H1 (cell line): ENCODE measurements around the gene ELOVL5. TPM values are rescaled to one million over a fixed set of nuclear protein-coding genes. Genes with fewer than 3 reads are reported as not detected.

Experiments used
- CTCF ChIA-PET: fragments of 300-600 bp; sonication (Branson Sonifier 250); formaldehyde crosslinking; loops from one replicate; lab custom pipeline; 2021; ENCODE audit not compliant: partially characterized antibody; lab: Charles Lee
- POLR2A ChIA-PET: fragments of 300-600 bp; sonication (Branson Sonifier 250); formaldehyde crosslinking; loops from one replicate; lab custom pipeline; 2021; ENCODE audit warnings: inconsistent platforms; ENCODE audit not compliant: partially characterized antibody; lab: Charles Lee
- DNase-seq, 2 experiments: peaks; one replicate each; pipeline versions ENCODE4 v3.0.0 to v3.0.0-alpha.2; 2010 to 2022; ENCODE audit warnings: low spot score in 2 of 2, low read depth in 1 of 2, mixed read lengths in 1 of 2
- FAIRE-seq: peaks from 2 replicates; lab custom pipeline; 2011; peaks lifted over from hg19 to GRCh38; lab: Jason Lieb, UNC
- H2AFZ ChIP-seq: 2 replicates; pipeline ENCODE4 v1.8.1; 2012; ENCODE audit warnings: low read length, inconsistent platforms
- H2AK5ac ChIP-seq: 2 replicates; pipeline ENCODE4 v1.6.1; 2013; ENCODE audit warnings: low read depth, low read length
- H2BK120ac ChIP-seq: replicated peaks from 2 replicates; pipeline ENCODE3; 2013; ENCODE audit warnings: low read depth, low read length, inconsistent platforms
- H2BK12ac ChIP-seq: 2 replicates; pipeline ENCODE4 v1.6.1; 2013; ENCODE audit warnings: low read depth, low read length
- H2BK15ac ChIP-seq: 2 replicates; pipeline ENCODE4 v1.6.1; 2013; ENCODE audit warnings: low read length
- H2BK20ac ChIP-seq: 2 replicates; pipeline ENCODE4 v1.6.1; 2013; ENCODE audit warnings: low read length
- H2BK5ac ChIP-seq: 2 replicates; pipeline ENCODE4 v1.6.1; 2013; ENCODE audit warnings: low read depth, low read length
- H3K14ac ChIP-seq: 2 replicates; pipeline ENCODE4 v1.6.1; 2013; ENCODE audit warnings: inconsistent platforms; ENCODE audit not compliant: insufficient read length
- H3K18ac ChIP-seq: 2 replicates; pipeline ENCODE4 v1.6.1; 2013; ENCODE audit warnings: low read length; ENCODE audit errors: extremely low read depth
- H3K23ac ChIP-seq: 2 replicates; pipeline ENCODE4 v1.6.1; 2013; ENCODE audit warnings: inconsistent platforms; ENCODE audit not compliant: insufficient read length
- H3K23me2 ChIP-seq: 2 replicates; pipeline ENCODE4 v1.6.1; 2013; ENCODE audit warnings: low read depth, low read length
- H3K27ac ChIP-seq: 2 replicates; pipeline ENCODE4 v1.6.1; 2011; ENCODE audit warnings: low read depth, low read length, inconsistent platforms
- H3K27me3 ChIP-seq, 4 experiments: replicated peaks in 1 of 4; 1 replicate in 1 of 4; 2 replicates in 3 of 4; pipeline versions ENCODE4 v1.6.1 to v1.8.1; 2011 to 2013; ENCODE audit warnings: low read length in 3 of 4, mild to moderate bottlenecking in 3 of 4, inconsistent platforms in 2 of 4, mixed read lengths in 2 of 4, moderate library complexity in 1 of 4; ENCODE audit not compliant: control insufficient read depth in 3 of 4, insufficient read depth in 3 of 4; ENCODE audit errors: extremely low read depth in 1 of 4
- H3K36me3 ChIP-seq, 4 experiments: 2 replicates each; pipeline versions ENCODE4 v1.6.1 to v1.8.1; 2011 to 2013; ENCODE audit warnings: mild to moderate bottlenecking in 4 of 4, low read length in 3 of 4, moderate library complexity in 2 of 4, control low read depth in 1 of 4, inconsistent platforms in 1 of 4; ENCODE audit not compliant: insufficient read depth in 4 of 4, control insufficient read depth in 2 of 4
- H3K4ac ChIP-seq: replicated peaks from 2 replicates; pipeline ENCODE3; 2013; ENCODE audit warnings: low read length, low read depth, mixed read lengths, inconsistent platforms; ENCODE audit not compliant: insufficient read length
- H3K4me1 ChIP-seq, 4 experiments: replicated peaks in 1 of 4; 1 replicate in 1 of 4; 2 replicates in 3 of 4; pipeline versions ENCODE4 v1.6.1 to v1.8.1; 2011 to 2013; ENCODE audit warnings: low read length in 3 of 4, inconsistent platforms in 2 of 4, mixed read lengths in 1 of 4; ENCODE audit not compliant: insufficient read depth in 4 of 4, control insufficient read depth in 3 of 4
- H3K4me2 ChIP-seq, 2 experiments: 2 replicates each; pipeline versions ENCODE4 v1.6.1 to v1.8.1; 2011 to 2013; ENCODE audit warnings: low read depth in 2 of 2, low read length in 2 of 2, control low read depth in 1 of 2, inconsistent platforms in 1 of 2, mild to moderate bottlenecking in 1 of 2; ENCODE audit not compliant: insufficient read depth in 1 of 2
- H3K4me3 ChIP-seq, 4 experiments: fragments of 200-600, 300-600 bp in 1 of 4; sonication (generic), shearing (Covaris generic), sonication (Bioruptor Twin) in 1 of 4; 2 replicates each; pipeline versions ENCODE4 v1.5.1 to v1.8.1; 2011 to 2016; ENCODE audit warnings: low read length in 4 of 4, low read depth in 3 of 4, control low read depth in 2 of 4, inconsistent platforms in 2 of 4, mild to moderate bottlenecking in 2 of 4, mixed read lengths in 1 of 4, moderate library complexity in 1 of 4; ENCODE audit not compliant: insufficient read depth in 2 of 4; ENCODE audit errors: extremely low read depth in 1 of 4
- H3K56ac ChIP-seq: replicated peaks from 2 replicates; pipeline ENCODE3; 2013; ENCODE audit warnings: low read depth, mild to moderate bottlenecking, mixed read lengths, low read length, inconsistent platforms; ENCODE audit not compliant: insufficient read length
- H3K79me1 ChIP-seq: 2 replicates; pipeline ENCODE4 v1.6.1; 2013; ENCODE audit warnings: low read depth, low read length, control low read depth
- H3K79me2 ChIP-seq, 2 experiments: 2 replicates each; pipeline versions ENCODE4 v1.6.1 to v1.8.1; 2012 to 2013; ENCODE audit warnings: low read length in 2 of 2, mild to moderate bottlenecking in 2 of 2, inconsistent platforms in 1 of 2; ENCODE audit not compliant: insufficient read depth in 2 of 2, control insufficient read depth in 1 of 2
- H3K9ac ChIP-seq, 4 experiments: replicated peaks in 1 of 4; 1 replicate in 1 of 4; 2 replicates in 3 of 4; pipeline versions ENCODE4 v1.6.1 to v1.8.1; 2011 to 2013; ENCODE audit warnings: low read depth in 3 of 4, low read length in 3 of 4, control low read depth in 2 of 4, mild to moderate bottlenecking in 2 of 4, moderate library complexity in 2 of 4, inconsistent platforms in 1 of 4; ENCODE audit errors: extremely low read depth in 1 of 4
- H3K9me3 ChIP-seq, 2 experiments: 2 replicates each; pipeline versions ENCODE4 v1.6.1 to v1.8.1; 2012 to 2013; ENCODE audit warnings: mild to moderate bottlenecking in 2 of 2, moderate library complexity in 2 of 2, control low read depth in 1 of 2, inconsistent platforms in 1 of 2, low read depth in 1 of 2, low read length in 1 of 2, mixed read lengths in 1 of 2; ENCODE audit not compliant: insufficient read depth in 2 of 2
- H4K20me1 ChIP-seq, 2 experiments: replicated peaks in 1 of 2; 2 replicates each; pipeline versions ENCODE3 to v1.8.1; 2011 to 2013; ENCODE audit warnings: inconsistent platforms in 2 of 2, low read length in 2 of 2, mild to moderate bottlenecking in 1 of 2; ENCODE audit not compliant: insufficient read depth in 2 of 2, control insufficient read depth in 1 of 2
- H4K5ac ChIP-seq: 2 replicates; pipeline ENCODE4 v1.6.1; 2013; ENCODE audit warnings: low read length, low read depth, mixed read lengths, inconsistent platforms; ENCODE audit not compliant: insufficient read length
- H4K8ac ChIP-seq: 2 replicates; pipeline ENCODE4 v1.8.0; 2013; ENCODE audit warnings: mild to moderate bottlenecking, moderate library complexity, low read length, inconsistent platforms; ENCODE audit not compliant: insufficient read depth; ENCODE audit errors: extremely low read depth
- H4K91ac ChIP-seq: replicated peaks from 2 replicates; pipeline ENCODE3; 2013; ENCODE audit warnings: low read length, mixed read lengths, inconsistent platforms; ENCODE audit not compliant: insufficient read length
- EGR1 ChIP-seq: IDR thresholded peaks from 2 replicates; pipeline ENCODE4 v1.6.1; 2011; ENCODE audit warnings: low read depth, low read length, borderline replicate concordance
- RBBP5 ChIP-seq: IDR thresholded peaks from 2 replicates; pipeline ENCODE4 v1.7.1; 2012; ENCODE audit warnings: low read depth, mild to moderate bottlenecking, inconsistent platforms, low read length, moderate library complexity, borderline replicate concordance
- SAP30 ChIP-seq: fragments of 300-600 bp; sonication (generic); IDR thresholded peaks from 2 replicates; pipeline ENCODE4 v1.7.1; 2012; ENCODE audit warnings: low read length, moderate library complexity, mild to moderate bottlenecking, inconsistent platforms; ENCODE audit not compliant: insufficient read depth, insufficient replicate concordance
- SP2 ChIP-seq: IDR thresholded peaks from 2 replicates; pipeline ENCODE4 v1.6.1; 2012; ENCODE audit warnings: mild to moderate bottlenecking, low read length, inconsistent platforms
- WGBS, 2 experiments: shearing (Covaris generic) in 1 of 2; methylation state at CpG; one replicate each; pipeline versions ENCODE4 v1.1.6 to v1.1.7; 2013 to 2015; ENCODE audit warnings: low lambda C conversion rate in 2 of 2, mixed read lengths in 2 of 2, inconsistent platforms in 1 of 2, low coverage in 1 of 2, missing lambda C conversion rate in 1 of 2; ENCODE audit not compliant: insufficient replicate concordance in 2 of 2, insufficient coverage in 1 of 2, insufficient read length in 1 of 2; ENCODE audit errors: extremely low coverage in 1 of 2, missing lambda C conversion rate in 1 of 2; 5-methylcytosine and 5-hydroxymethylcytosine counted together
- polyA plus RNA-seq, 7 experiments: library from polyadenylated mRNA; depleted of rRNA in 3 of 7; stranded (reverse) in 5 of 7; unstranded in 2 of 7; fragments of >200 nt in 5 of 7; fragments of 200-250 nt in 2 of 7; gene quantifications; 1 replicate in 5 of 7; 2 replicates in 1 of 7; 4 replicates in 1 of 7; pipeline versions ENCODE4 v1.2.1 to v1.2.3, GENCODE V29; 2011 to 2013; ENCODE audit warnings: missing spikeins in 2 of 7, mixed read lengths in 2 of 7
- total RNA-seq: library from RNA; stranded (reverse); fragmentation: NEBNext Ultra II Directional; extraction: Animal tissue kit (Norgen Biotek cat#: 25700); gene quantifications from 2 replicates; pipeline ENCODE4 v1.2.1, GENCODE V29; 2021

Gene ELOVL5
- total and polyA plus RNA-seq, 2 of the 8 experiments (the other 6 are each of a cell fraction or from before 2014, with no cell fraction given) = 113 to 156 TPM

GRCh38 chr6:53252177-53252692 lies 96.5 kb downstream of the ELOVL5 start:
- no peak overlapping the region for H2AK5ac ChIP-seq
- no peak overlapping the region for H2BK20ac ChIP-seq
- no peak overlapping the region for H3K27ac ChIP-seq
- H3K4me1 ChIP-seq = no peaks in the 10 kb centered on the region
- peaks cover 0 to 2% of the 10 kb centered on the region in 2 experiments; a peak in 1 of 4 replicates for H3K9me3 ChIP-seq
- no peaks in the 10 kb centered on the region for H4K20me1 ChIP-seq
- TF ChIP-seq SP2 (no peak), RBBP5 (no peak), EGR1 (no peak), SAP30 (no peak)
- H3K18ac ChIP-seq = no peak overlapping the region
- WGBS, 2 experiments = 79% methylated on average over 3 of the region's 3 CpGs; no CpG with 5 or more reads in 1 of the 2 experiments
- no peak overlapping the region for H3K4ac ChIP-seq
- FAIRE-seq = no peak
- H4K5ac ChIP-seq = no peak overlapping the region
- H3K4me2 ChIP-seq = no peak overlapping the region
- H4K91ac ChIP-seq = no peak overlapping the region
- no peak overlapping the region for H2BK12ac ChIP-seq
- no peak overlapping the region for H3K4me3 ChIP-seq
- no peak overlapping the region for H3K23ac ChIP-seq
- no peak overlapping the region for H2BK15ac ChIP-seq
- no peaks in the 10 kb centered on the region for H3K27me3 ChIP-seq
- no peak for DNase-seq
- no peak overlapping the region for H2BK5ac ChIP-seq
- no peak overlapping the region for H2AFZ ChIP-seq
- no peaks in the 10 kb centered on the region for H3K79me1 ChIP-seq
- no peak overlapping the region for H3K9ac ChIP-seq
- H4K8ac ChIP-seq = no peak overlapping the region
- H3K79me2 ChIP-seq = no peaks in the 10 kb centered on the region
- H3K56ac ChIP-seq = no peak overlapping the region
- POLR2A ChIA-PET = no interaction called here
- CTCF ChIA-PET = interaction anchor here (1.7 kb wide), 1 partner anchor 81 kb away, joined by 6 read pairs; no protein-coding TSS in a partner anchor
- H3K23me2 ChIP-seq = no peaks in the 10 kb centered on the region
- H2BK120ac ChIP-seq = no peak overlapping the region
- no peaks in the 10 kb centered on the region for H3K36me3 ChIP-seq
- H3K14ac ChIP-seq = no peak overlapping the region
